Measurements from ENCODE around the gene AREL1.

- TF ChIP-seq EZH2phosphoT487 (IDR thresholded peaks at IDR 0.05; ENCODE audit: borderline replicate concordance) (no peak), CTCF (conservative IDR thresholded peaks at IDR 0.05; ENCODE audit: low read length) (no peak)
Measured at GRCh38 chr14:74660863-74661262, 52.0 kb downstream of the AREL1 start.
